ENCODE measurements around the gene ABHD1. TPM values are rescaled to one million over a fixed set of nuclear protein-coding genes. Genes with fewer than 3 reads are reported as not detected.

ABHD1 gene
- total and polyA plus RNA-seq, 9 donors: 0.86 to 2.4 (median 1.5) TPM; not detected in 2

DNA sequence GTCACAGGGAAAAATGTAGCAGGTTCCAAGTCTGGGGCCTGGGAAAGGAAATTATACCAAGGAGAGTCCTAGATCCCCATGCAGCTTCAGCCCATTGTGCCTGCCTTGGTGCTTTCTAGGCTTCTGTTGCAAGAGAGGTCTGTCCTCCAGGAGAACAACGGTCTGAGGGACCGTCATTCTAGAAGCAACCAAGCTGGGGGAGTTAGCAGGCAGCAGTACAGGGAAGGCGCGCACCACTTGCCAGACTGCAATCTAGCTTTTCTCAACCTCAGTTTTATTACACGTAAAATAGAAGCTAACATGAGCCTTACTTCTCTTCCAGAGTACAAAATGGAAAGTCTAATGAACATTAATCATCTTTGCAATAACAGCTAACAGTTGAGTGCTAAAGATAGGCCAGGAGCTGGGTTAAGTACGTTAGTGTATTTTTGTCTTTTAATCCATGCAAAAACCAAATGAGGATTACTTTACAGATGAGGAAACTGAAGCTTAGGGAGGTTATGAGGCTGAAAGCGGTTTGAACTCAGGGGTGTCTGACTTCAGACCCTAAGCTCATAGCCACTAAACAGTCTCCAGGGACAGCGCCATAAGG is 27.1 kb downstream of the ABHD1 start:
- DNase-seq: peak in 2 of 5 donors; percentile 27 to 46
- Histone ChIP-seq H3K36me3 (no peaks in the 10 kb centered on the region), H3K4me3 (peak overlapping the region; percentile 36), H3K4me1 (ENCODE audit: insufficient read depth) (peaks cover 42% of the 10 kb centered on the region), H3K9me3 (no peaks in the 10 kb centered on the region), H3K27ac (peak overlapping the region; percentile 15 to 78), H3K27me3 (no peaks in the 10 kb centered on the region)
- intact Hi-C loops (cut with DNase I): no loop called here
- TF ChIP-seq POLR2A (IDR thresholded peaks at IDR 0.05): no peak
- TF ChIP-seq, protein P1, sequence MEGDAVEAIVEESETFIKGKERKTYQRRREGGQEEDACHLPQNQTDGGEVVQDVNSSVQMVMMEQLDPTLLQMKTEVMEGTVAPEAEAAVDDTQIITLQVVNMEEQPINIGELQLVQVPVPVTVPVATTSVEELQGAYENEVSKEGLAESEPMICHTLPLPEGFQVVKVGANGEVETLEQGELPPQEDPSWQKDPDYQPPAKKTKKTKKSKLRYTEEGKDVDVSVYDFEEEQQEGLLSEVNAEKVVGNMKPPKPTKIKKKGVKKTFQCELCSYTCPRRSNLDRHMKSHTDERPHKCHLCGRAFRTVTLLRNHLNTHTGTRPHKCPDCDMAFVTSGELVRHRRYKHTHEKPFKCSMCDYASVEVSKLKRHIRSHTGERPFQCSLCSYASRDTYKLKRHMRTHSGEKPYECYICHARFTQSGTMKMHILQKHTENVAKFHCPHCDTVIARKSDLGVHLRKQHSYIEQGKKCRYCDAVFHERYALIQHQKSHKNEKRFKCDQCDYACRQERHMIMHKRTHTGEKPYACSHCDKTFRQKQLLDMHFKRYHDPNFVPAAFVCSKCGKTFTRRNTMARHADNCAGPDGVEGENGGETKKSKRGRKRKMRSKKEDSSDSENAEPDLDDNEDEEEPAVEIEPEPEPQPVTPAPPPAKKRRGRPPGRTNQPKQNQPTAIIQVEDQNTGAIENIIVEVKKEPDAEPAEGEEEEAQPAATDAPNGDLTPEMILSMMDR (IDR thresholded peaks at IDR 0.05): no peak
- TF ChIP-seq EP300 (IDR thresholded peaks at IDR 0.05): no peak
- 34 to 38% (median 37%) methylated on average over 8 of the region's 8 CpGs for WGBS, 3 donors

DNA sequence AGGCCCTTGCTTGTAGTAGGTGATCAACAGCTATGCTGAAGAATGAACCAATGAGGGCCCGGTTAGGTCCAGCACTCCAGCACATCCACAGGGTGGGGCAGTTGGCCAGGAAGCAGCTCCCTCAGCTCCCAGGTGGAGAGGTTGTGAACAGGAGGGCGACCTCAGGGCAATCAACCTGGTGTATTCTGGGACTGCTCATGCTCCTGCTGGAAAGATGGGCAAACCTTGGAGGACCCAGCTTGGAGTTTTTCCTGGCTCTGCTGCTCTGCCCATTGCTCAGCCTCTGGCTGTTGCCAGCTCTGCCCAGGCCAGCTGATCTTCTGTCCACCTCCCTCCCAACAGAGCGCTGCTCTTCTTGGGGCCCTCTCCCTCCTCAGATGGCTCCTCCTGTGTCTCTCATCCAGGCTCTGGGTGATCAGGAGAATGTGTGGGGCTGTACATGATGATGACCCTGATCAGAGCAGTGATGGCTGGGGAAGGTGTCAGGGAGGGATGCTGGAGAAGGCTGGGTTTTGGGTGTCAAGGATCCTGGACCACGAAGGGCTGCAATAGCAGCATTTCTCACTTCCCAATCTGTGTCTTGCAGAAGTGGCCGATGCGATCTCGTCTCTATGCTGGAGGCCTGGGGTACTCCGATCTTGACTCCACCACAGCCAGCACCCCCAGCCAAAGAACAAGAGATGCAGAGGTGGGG is 28.6 kb downstream of the ABHD1 start:
- DNase-seq: peak in 2 of 5 donors; percentile 15 to 38
- no peaks in the 10 kb centered on the region for H3K36me3 ChIP-seq
- TF ChIP-seq EP300 (IDR thresholded peaks at IDR 0.05) (no peak), POLR2A (IDR thresholded peaks at IDR 0.05) (no peak)
- TF ChIP-seq, protein P1 (IDR thresholded peaks at IDR 0.05): no peak

DNA sequence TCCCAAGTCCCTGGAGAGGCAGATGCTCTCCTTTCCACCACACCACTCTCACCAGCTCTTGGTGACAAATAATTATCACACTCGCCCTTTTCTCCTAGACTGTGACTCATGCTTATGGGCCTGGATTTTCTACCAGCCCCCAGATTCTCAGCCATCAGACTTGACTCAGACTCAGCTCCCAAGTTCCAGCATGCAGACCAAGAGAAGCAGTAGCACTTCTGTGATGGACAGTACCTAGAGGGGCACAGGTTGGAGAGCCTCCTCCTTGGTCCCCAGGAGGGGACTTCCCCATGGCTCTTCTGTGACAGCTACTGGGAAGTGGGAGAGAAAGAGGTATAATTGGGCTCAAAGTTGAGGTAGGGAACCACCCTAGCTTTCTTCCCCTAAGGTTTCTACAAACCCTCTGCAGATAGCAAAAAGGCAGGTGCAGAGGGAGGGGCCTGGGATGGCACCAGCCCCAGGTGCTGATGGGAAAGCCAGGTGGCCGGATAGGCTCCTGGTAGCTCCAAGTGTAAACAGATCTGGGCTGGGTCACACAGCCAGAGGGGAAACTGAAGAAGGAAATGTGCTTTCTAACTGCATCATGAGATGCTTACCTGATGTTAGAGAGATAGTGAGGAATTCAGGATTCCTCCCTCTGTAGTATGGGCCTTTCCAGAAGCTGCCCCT is 29.3 kb downstream of the ABHD1 start:
- intact Hi-C loops (cut with DNase I): no loop called here
- peak in 1 of 5 donors; percentile 7 for DNase-seq
- Histone ChIP-seq H3K4me1 (ENCODE audit: insufficient read depth) (peaks cover 46% of the 10 kb centered on the region), H3K9me3 (no peaks in the 10 kb centered on the region), H3K27ac (peak overlapping the region; percentile 14 to 77), H3K4me3 (no peak overlapping the region), H3K27me3 (no peaks in the 10 kb centered on the region), H3K36me3 (no peaks in the 10 kb centered on the region)
- 79 to 83% (median 82%) methylated on average over 2 of the region's 2 CpGs for WGBS, 3 donors
- TF ChIP-seq POLR2A (IDR thresholded peaks at IDR 0.05): no peak
- no peak for TF ChIP-seq EP300 (IDR thresholded peaks at IDR 0.05)
- TF ChIP-seq, protein P1 (IDR thresholded peaks at IDR 0.05): no peak

More for the DNA sequence above, 28.6 kb downstream of the ABHD1 start:
- no peaks in the 10 kb centered on the region for H3K27me3 ChIP-seq
- H3K4me1 ChIP-seq (ENCODE audit: insufficient read depth): peaks cover 45% of the 10 kb centered on the region
- H3K27ac ChIP-seq: peak overlapping the region; percentile 30 to 77
- H3K4me3 ChIP-seq: no peak overlapping the region
- WGBS, 3 donors: 87 to 90% (median 90%) methylated on average over 8 of the region's 8 CpGs
- H3K9me3 ChIP-seq: no peaks in the 10 kb centered on the region
- intact Hi-C loops (cut with DNase I): no loop called here

DNA sequence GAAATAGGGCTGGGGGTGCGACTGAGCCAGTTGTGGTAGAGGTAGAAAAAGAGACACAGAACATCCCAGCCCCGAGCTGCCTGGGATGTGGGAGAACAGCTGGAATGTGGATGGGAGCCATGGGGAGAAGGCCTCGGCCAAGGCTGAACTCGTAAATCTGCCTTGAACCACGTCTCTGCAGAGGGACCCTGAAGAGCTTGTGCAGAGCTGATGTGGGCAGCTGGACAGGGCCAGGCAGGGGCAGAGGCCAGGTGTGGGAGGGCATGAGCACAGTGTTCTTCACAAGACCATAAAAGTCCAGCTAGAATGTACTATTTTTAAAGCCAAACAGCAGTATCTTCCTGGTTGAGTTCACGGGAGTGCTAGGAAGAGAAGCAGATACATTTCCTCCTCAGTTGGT is 30.9 kb downstream of the ABHD1 start:
- H3K4me1 ChIP-seq (ENCODE audit: insufficient read depth): peaks cover 36% of the 10 kb centered on the region
- H3K9me3 ChIP-seq: no peaks in the 10 kb centered on the region
- no peaks in the 10 kb centered on the region for H3K36me3 ChIP-seq
- intact Hi-C loops (cut with DNase I): no loop called here
- peak; percentile 86 to 97 (median 93) for DNase-seq
- no peak overlapping the region for H3K4me3 ChIP-seq
- H3K27me3 ChIP-seq: no peaks in the 10 kb centered on the region
- TF ChIP-seq POLR2A (IDR thresholded peaks at IDR 0.05) (no peak), EP300 (IDR thresholded peaks at IDR 0.05) (no peak)
- WGBS, 3 donors: 4 to 13% (median 5%) methylated on average over 6 of the region's 6 CpGs
- peak overlapping the region; percentile 21 to 77 for H3K27ac ChIP-seq
